ENCODE data around the gene SNX32. TPM values are rescaled to one million over a fixed set of nuclear protein-coding genes. Genes with fewer than 3 reads are reported as not detected.
A peak's percentile ranks its signal among the peaks of the same experiment; 100 is the strongest.

SNX32 gene
- total and polyA plus RNA-seq, 9 of the 15 experiments (the other 6 are each of a cell fraction or from before 2014, with no cell fraction given): 0.03 TPM; not detected in 7

DNA sequence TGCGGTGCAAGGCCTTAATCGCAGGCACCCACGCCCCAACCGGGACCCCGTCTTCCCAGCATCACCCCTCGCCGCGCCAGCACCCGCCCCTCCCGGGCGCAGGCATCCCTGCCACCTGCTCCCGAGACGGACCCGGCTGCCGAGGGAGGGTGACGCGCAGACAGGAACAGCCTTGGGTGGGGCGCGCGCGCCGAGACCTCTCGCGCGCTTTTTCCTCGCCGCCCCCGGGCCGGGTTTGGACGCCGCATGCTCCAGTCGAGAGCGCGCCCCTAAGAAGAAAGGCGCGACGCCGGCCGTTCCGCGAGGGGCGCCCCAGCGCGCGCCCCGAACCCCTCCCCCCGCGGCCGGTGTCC lies 23.7 kb downstream of the SNX32 start (continued):
- TF ChIP-seq, protein P1, sequence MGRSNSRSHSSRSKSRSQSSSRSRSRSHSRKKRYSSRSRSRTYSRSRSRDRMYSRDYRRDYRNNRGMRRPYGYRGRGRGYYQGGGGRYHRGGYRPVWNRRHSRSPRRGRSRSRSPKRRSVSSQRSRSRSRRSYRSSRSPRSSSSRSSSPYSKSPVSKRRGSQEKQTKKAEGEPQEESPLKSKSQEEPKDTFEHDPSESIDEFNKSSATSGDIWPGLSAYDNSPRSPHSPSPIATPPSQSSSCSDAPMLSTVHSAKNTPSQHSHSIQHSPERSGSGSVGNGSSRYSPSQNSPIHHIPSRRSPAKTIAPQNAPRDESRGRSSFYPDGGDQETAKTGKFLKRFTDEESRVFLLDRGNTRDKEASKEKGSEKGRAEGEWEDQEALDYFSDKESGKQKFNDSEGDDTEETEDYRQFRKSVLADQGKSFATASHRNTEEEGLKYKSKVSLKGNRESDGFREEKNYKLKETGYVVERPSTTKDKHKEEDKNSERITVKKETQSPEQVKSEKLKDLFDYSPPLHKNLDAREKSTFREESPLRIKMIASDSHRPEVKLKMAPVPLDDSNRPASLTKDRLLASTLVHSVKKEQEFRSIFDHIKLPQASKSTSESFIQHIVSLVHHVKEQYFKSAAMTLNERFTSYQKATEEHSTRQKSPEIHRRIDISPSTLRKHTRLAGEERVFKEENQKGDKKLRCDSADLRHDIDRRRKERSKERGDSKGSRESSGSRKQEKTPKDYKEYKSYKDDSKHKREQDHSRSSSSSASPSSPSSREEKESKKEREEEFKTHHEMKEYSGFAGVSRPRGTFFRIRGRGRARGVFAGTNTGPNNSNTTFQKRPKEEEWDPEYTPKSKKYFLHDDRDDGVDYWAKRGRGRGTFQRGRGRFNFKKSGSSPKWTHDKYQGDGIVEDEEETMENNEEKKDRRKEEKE (IDR thresholded peaks at IDR 0.05; ENCODE audit: borderline replicate concordance in 1 of 2, control insufficient read depth in 1 of 2, low read depth in 2 of 2, low read length in 1 of 2): 0 out of 4 replicates have a peak, but pooled peaks of 1 of the 2 experiments have one; percentile 58
- TF ChIP-seq, protein P2, sequence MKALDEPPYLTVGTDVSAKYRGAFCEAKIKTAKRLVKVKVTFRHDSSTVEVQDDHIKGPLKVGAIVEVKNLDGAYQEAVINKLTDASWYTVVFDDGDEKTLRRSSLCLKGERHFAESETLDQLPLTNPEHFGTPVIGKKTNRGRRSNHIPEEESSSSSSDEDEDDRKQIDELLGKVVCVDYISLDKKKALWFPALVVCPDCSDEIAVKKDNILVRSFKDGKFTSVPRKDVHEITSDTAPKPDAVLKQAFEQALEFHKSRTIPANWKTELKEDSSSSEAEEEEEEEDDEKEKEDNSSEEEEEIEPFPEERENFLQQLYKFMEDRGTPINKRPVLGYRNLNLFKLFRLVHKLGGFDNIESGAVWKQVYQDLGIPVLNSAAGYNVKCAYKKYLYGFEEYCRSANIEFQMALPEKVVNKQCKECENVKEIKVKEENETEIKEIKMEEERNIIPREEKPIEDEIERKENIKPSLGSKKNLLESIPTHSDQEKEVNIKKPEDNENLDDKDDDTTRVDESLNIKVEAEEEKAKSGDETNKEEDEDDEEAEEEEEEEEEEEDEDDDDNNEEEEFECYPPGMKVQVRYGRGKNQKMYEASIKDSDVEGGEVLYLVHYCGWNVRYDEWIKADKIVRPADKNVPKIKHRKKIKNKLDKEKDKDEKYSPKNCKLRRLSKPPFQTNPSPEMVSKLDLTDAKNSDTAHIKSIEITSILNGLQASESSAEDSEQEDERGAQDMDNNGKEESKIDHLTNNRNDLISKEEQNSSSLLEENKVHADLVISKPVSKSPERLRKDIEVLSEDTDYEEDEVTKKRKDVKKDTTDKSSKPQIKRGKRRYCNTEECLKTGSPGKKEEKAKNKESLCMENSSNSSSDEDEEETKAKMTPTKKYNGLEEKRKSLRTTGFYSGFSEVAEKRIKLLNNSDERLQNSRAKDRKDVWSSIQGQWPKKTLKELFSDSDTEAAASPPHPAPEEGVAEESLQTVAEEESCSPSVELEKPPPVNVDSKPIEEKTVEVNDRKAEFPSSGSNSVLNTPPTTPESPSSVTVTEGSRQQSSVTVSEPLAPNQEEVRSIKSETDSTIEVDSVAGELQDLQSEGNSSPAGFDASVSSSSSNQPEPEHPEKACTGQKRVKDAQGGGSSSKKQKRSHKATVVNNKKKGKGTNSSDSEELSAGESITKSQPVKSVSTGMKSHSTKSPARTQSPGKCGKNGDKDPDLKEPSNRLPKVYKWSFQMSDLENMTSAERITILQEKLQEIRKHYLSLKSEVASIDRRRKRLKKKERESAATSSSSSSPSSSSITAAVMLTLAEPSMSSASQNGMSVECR (CRISPR knock-in tag; IDR thresholded peaks at IDR 0.05): peak; percentile 75
- TF ChIP-seq ZBTB7A (IDR thresholded peaks at IDR 0.05; ENCODE audit: borderline replicate concordance, control insufficient read depth, low read depth, low read length) (no peak), RBFOX2 (IDR thresholded peaks at IDR 0.05; ENCODE audit: low read depth, low read length) (peak; percentile 96), GABPA (tag; conservative IDR thresholded peaks at IDR 0.05; ENCODE audit: low read depth) (no peak), RBM22 (IDR thresholded peaks at IDR 0.05; ENCODE audit: low read depth, low read length, poor library complexity, severe bottlenecking) (peak; percentile 98), SMARCE1 (IDR thresholded peaks at IDR 0.05) (no peak)
- TF ChIP-seq, protein P3, sequence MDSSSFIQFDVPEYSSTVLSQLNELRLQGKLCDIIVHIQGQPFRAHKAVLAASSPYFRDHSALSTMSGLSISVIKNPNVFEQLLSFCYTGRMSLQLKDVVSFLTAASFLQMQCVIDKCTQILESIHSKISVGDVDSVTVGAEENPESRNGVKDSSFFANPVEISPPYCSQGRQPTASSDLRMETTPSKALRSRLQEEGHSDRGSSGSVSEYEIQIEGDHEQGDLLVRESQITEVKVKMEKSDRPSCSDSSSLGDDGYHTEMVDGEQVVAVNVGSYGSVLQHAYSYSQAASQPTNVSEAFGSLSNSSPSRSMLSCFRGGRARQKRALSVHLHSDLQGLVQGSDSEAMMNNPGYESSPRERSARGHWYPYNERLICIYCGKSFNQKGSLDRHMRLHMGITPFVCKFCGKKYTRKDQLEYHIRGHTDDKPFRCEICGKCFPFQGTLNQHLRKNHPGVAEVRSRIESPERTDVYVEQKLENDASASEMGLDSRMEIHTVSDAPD (CRISPR knock-in tag; IDR thresholded peaks at IDR 0.05): no peak
- TF ChIP-seq, protein P4, sequence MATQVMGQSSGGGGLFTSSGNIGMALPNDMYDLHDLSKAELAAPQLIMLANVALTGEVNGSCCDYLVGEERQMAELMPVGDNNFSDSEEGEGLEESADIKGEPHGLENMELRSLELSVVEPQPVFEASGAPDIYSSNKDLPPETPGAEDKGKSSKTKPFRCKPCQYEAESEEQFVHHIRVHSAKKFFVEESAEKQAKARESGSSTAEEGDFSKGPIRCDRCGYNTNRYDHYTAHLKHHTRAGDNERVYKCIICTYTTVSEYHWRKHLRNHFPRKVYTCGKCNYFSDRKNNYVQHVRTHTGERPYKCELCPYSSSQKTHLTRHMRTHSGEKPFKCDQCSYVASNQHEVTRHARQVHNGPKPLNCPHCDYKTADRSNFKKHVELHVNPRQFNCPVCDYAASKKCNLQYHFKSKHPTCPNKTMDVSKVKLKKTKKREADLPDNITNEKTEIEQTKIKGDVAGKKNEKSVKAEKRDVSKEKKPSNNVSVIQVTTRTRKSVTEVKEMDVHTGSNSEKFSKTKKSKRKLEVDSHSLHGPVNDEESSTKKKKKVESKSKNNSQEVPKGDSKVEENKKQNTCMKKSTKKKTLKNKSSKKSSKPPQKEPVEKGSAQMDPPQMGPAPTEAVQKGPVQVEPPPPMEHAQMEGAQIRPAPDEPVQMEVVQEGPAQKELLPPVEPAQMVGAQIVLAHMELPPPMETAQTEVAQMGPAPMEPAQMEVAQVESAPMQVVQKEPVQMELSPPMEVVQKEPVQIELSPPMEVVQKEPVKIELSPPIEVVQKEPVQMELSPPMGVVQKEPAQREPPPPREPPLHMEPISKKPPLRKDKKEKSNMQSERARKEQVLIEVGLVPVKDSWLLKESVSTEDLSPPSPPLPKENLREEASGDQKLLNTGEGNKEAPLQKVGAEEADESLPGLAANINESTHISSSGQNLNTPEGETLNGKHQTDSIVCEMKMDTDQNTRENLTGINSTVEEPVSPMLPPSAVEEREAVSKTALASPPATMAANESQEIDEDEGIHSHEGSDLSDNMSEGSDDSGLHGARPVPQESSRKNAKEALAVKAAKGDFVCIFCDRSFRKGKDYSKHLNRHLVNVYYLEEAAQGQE (IDR thresholded peaks at IDR 0.05; ENCODE audit: borderline replicate concordance): no peak
- TF ChIP-seq, protein P4 (CRISPR knock-in tag; IDR thresholded peaks at IDR 0.05; ENCODE audit: low read depth): no peak
